Measurements from ENCODE around the gene RTP4. TPM values are rescaled to one million over a fixed set of nuclear protein-coding genes. Genes with fewer than 3 reads are reported as not detected.
"Not testable (repeated sequence)": the region's sequence is repeated elsewhere in the genome, so short reads cannot be mapped to it uniquely, and the experiment has no call there.

Gene RTP4
- polyA plus RNA-seq, 4 donors: 0.60 to 0.91 (median 0.76) TPM

DNA sequence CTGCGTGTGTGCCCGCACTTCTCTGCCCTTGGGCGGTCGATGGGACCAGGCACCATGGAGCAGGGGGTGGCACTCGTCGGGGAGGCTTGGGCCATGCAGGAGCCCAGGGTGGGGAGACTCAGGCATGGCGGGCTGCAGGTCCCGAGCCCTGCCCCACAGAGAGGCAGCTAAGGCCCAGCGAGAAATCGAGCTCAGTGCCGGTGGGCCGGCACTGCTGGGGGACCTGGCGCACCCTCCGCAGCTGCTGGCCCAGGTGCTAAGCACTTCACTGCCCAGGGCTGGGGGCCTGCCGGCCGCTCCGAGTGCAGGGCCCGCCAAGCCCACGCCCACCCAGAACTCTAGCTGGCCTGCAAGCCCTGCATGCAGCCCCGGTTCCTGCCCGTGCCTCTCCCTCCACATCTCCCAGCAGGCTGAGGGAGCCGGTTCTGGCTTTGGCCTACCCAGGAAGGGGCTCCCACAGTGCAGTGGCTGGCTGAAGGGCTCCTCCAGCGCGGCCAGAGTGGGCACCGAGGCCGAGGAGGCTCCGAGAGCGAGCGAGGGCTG is 553 bp upstream of the RTP4 start:
- DNase-seq (ENCODE audit: low read depth in 4 of 4, low spot score in 3 of 4): no peak

DNA sequence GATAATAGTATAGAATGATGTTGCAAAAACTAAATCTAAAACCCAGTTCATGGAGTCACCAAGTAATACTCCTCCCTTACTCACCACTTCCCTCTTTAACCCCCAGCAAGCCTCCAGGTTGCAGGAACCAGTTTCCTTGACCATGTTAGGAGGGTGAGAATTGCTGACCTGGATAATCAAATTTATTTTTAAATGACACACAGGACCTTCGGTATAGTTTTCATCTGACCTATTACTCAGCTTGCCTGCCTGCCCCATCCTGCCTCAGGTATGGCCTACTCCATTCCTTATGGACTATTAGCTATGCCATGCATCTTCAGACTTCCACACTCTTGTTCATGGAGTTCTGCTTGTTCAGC is 883 bp downstream of the RTP4 start:
- no peak for DNase-seq (ENCODE audit: low read depth in 4 of 4, low spot score in 3 of 4)

DNA sequence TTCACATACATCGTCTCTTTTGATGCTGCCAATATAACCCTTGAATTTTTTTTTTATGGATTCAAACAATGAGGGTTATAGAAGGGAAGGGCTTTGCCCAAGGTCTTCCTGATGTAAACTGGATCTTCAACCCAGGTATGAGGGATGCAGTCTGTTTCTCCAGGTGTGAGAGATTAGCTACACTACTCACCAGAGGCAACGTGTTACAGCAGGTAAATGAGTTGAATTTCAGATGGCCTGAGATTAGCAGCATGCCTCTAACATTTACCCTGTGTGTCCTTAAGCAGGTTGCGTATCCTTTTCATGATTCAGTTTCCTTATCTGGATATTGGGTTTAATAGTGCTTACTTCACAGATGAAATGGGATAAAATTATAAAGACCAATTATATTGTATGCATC is 1.9 kb downstream of the RTP4 start:
- DNase-seq (ENCODE audit: low read depth in 4 of 4, low spot score in 3 of 4): no peak

DNA sequence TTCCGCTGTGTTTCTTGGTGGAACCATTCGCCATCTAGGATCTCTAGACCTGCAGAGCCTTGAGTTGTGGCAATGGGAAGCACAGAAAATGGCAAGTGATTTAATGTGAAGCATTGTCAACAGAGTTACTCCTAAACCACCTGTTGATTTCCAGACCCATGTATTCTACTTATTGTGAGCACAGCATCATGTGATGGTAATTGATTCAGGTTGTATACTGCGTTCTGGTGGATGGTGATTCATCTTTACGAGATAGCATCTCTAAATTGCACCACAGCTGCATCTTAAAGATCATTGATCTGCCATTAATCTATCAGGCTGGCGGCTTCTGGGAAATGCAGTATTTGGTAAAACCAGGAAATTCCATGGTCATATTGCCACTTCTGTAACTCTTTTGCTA is 7.4 kb downstream of the RTP4 start:
- no peak for DNase-seq (ENCODE audit: low read depth in 4 of 4, low spot score in 3 of 4)

DNA sequence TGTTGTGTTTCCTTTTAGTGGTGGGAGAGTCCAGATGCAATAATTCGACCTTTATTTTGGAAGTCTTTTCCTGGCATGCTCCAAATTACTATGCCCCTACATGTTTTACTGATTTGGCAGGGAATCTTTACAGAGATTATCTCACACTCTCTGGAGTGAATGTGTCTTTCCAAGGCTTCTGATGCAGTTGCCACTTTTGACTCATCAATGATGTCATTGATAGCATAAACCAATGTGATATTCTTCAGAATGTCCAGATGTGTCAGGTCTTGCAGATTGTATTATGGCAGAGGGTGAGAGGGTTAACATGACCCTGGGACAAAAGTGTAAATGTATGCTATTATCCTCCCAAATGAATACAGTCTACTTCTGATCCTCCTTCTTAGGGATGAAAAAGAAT is 9.7 kb downstream of the RTP4 start:
- DNase-seq (ENCODE audit: low read depth in 4 of 4, low spot score in 3 of 4): no peak

DNA sequence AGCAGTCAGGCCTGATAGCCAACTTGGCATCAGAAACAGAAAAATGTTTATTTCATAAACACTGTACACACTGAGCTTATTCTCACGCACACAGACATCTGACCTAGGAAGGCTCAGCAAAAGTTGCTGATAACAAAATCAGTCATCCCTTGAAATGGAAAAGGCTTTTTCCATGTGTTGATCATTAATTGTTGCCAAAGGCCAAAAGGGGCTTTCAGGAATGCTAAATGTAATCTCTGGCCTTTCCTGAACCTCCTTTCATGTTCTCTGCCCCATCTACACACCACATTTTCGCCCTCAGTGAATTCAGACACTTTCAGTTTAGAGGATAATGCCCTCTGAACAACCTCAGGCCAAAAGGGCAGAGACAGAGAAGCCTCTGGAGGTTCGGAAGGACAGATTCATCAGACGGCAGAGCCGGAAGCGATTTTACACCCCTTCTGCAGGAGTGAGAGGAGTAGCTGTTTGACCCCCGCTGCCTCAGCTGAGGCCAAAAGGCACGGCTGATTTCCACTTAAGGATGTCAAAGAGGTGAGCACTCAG is 14.5 kb downstream of the RTP4 start:
- no peak for DNase-seq (ENCODE audit: low read depth in 4 of 4, low spot score in 3 of 4)

DNA sequence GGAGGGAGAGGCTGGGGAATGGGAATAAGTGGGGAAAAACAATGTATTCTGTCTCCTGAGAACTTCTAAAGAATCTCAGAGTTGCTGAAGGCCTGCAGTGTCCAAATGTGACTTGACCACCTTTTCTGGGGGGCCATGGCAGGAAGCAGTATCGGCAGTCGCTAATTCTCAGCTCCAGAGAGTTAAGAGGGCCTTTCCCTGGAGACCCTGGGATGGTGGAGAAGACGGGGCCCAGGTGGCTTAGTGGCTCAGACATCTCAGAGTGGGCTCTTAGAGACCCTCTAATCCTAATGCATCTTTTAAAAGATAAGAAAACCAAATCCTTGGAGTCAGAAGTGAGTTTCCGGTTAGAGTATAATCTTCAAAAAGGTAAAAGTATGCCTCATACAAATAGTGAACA is 15.1 kb downstream of the RTP4 start:
- no peak for DNase-seq (ENCODE audit: low read depth in 4 of 4, low spot score in 3 of 4)

DNA sequence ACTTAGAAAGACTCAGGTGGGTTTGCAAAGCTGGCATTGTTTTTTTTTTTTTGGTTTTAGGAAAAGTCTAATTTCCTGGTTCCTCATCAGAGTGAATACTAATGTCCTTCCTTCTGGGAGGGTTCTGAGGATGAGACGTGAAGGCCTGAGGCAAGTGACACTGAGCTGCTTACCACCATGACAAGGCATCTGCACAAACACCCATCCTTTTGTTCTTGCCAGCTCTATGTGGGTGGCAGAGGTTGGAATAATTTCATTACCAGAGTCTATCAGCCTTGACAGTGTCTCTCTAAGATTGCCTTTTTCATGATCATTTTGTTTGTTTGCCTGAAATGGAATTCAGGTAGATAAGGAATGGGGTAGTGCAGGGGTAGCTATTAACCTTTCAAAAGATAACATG is 17.1 kb downstream of the RTP4 start:
- no peak for DNase-seq (ENCODE audit: low read depth in 4 of 4, low spot score in 3 of 4)

DNA sequence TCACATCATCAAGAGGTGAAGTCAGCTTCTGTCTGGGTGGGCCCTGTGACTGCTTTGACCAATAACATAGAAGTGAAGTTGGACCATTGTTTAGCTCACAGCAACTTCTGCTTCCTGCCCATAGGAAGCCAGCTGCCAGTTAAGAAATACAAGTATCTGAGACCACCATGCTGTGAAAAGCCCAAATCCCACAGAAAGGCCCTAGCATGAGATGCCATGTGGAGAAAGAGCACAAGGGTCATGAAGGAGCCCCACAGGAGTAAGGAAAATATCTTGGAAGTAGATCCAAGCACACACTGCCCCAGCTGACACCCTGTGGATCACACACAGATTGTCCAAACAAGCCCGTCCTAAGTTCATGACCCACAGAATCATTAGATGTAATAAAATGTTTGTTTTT is 28.5 kb downstream of the RTP4 start:
- DNase-seq (ENCODE audit: low read depth in 4 of 4, low spot score in 3 of 4): no peak

DNA sequence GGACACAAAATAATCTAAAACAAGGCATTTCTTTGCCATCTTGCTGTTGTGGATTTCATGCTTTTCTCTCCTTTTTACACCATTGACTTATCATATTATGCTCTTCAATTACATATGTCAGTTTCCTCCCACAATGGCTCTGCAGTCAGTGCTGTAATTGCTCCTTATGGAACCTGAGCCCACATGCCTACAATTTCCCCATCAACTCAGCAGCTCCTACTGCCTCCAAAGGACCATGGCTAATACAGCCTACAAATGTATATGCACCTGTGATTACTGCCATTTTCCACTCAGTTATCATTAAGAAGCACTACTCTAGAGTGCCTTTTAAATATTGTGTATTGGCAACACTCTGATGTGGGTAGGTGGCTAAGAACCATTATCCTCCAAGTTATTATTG is 30.8 kb downstream of the RTP4 start:
- no peak for DNase-seq (ENCODE audit: low read depth in 4 of 4, low spot score in 3 of 4)

DNA sequence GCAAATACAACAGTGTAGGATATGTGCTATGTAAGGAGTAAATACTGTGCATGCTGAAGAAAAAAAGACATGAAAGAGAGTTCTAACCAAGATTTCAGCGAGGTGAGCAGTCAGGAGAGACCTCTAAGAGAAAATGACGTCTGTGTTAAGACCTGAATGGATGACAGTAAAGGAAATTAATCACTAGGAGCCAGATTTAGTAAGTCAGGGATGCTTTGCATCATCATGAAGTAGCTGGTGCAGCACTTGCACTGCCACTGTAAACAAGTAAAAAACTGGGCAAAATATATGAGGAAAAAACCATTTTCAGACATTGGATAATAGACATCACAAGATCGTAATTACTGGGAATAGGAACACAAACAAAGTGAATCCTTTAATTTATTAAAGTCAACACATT is 32.6 kb downstream of the RTP4 start:
- DNase-seq (ENCODE audit: low read depth in 4 of 4, low spot score in 3 of 4): no peak

DNA sequence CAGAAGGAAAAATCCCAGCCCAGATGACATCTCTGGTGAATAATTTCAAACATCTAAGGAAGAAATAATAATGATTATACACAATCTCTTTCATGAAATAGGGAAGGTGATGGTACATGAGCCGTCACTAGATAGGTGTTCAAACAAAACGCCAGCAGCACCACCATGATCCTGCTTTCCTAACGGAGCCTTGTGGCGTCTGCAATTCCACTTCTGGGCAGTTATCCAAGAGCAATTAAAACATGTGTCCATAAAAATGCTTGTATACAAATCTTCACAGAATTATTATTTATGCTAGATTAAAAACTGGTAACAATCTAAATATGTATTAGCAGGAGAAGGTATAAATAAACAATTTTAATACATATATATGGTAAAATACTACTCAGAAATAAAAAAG is 33.7 kb downstream of the RTP4 start:
- DNase-seq (ENCODE audit: low read depth in 4 of 4, low spot score in 3 of 4): no peak

DNA sequence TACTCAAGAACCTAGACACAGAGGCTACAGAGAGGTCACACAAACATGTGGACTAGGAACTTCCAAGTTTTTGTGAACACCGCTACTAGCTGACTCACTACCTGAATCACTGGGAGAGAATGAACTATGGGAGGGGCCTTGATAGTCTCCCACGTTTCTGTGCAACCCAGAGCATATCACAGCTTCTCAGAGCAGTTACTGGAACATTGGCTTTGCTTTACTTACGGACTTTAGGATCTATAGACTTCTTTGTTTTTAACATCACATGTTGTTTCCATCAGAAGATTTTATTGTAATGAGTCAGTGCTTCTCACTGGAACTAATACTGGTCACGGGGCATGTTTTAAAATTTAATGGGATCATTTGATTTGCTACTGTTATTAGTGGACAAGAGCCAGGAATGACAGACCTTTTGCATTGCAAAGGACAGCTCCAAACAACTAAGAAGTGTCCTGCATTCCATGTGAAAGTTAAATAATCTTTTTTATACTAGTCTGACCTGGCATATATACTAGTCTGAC is 35.6 kb downstream of the RTP4 start:
- peak; percentile 43 to 63 (median 50) for DNase-seq (ENCODE audit: low read depth in 4 of 4, low spot score in 3 of 4)

DNA sequence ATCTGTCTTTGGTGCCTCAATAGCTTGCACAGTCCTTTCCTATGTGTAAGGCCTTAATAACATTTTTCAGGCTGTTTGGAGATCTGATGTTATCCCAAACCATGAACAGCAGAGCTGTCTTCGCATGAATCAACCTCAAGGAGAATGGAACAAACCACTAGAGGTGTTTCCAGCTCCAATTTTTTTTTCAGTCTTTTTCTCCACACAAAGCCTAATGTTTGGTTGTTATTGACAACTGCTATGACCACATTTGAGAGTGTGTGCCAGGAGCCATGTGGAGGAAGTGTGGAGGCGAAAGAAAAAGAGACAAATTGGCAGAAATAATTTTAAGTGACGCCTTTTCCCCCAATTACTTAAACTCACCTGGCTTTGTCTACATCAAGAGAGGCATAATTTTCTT is 38.7 kb downstream of the RTP4 start:
- no peak for DNase-seq (ENCODE audit: low read depth in 4 of 4, low spot score in 3 of 4)

DNA sequence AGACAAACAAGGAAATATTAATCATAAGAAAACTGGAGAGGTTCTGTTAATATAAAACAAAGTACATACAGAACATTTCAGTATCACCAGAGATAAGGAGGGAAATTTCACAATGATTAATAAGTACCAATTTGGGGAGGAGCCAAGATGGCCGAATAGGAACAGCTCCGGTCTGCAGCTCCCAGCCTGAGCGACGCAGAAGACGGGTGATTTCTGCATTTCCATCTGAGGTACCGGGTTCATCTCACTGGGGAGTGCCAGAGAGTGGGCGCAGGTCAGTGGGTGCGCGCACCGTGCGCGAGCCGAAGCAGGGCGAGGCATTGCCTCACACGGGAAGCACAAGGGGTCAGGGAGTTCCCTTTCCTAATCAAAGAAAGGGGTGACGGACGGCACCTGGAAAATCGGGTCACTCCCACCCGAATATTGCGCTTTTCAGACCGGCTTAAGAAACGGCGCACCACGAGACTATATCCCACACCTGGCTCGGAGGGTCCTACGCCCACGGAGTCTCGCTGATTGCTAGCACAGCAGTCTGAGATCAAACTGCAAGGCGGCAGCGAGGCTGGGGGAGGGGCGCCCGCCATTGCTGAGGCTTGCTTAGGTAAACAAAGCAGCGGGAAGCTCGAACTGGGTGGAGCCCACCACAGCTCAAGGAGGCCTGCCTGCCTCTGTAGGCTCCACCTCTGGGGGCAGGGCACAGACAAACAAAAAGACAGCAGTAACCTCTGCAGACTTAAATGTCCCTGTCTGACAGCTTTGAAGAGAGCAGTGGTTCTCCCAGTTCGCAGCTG is 44.0 kb downstream of the RTP4 start:
- DNase-seq (ENCODE audit: low read depth in 4 of 4, low spot score in 3 of 4): not testable (repeated sequence)

Other genes starting within 250 kb of the RTP4 start
- gene RPL39L, start 228.9 kb upstream of the RTP4 start, polyA plus RNA-seq (ENCODE audit: insufficient read length in 4 of 4): 10 to 100 TPM; 14.6 to 21.3 (median 19.5) TPM
- not detected for gene RTP1, start 170.9 kb upstream of the RTP4 start, polyA plus RNA-seq (ENCODE audit: insufficient read length in 4 of 4)
- gene MASP1, start 76.6 kb upstream of the RTP4 start, polyA plus RNA-seq (ENCODE audit: insufficient read length in 4 of 4): 1 to 10 TPM; 6.8 to 8.9 (median 7.7) TPM